C4-2B (cell line): Measurements from ENCODE around the gene PPP1CB.

Source experiments
- H3K27ac ChIP-seq: fragments of 450-650 bp; 2 replicates; pipeline ENCODE4 v1.5.1; 2017
- ZFX ChIP-seq: fragments of 450-650 bp; IDR thresholded peaks from 2 replicates; pipeline ENCODE4 v1.6.1; 2017
- TF ChIP-seq, protein P1 (sequence below): fragments of 450-650 bp; conservative IDR thresholded peaks from 2 replicates; pipeline ENCODE4 v1.5.1; 2017; ENCODE audit warnings: mild to moderate bottlenecking

The PPP1CB gene

GRCh38 chr2:28752631-28753376 is 1.2 kb downstream of the PPP1CB start:
- H3K27ac ChIP-seq, result peak overlapping the region; percentile 100
- TF ChIP-seq, protein P1, sequence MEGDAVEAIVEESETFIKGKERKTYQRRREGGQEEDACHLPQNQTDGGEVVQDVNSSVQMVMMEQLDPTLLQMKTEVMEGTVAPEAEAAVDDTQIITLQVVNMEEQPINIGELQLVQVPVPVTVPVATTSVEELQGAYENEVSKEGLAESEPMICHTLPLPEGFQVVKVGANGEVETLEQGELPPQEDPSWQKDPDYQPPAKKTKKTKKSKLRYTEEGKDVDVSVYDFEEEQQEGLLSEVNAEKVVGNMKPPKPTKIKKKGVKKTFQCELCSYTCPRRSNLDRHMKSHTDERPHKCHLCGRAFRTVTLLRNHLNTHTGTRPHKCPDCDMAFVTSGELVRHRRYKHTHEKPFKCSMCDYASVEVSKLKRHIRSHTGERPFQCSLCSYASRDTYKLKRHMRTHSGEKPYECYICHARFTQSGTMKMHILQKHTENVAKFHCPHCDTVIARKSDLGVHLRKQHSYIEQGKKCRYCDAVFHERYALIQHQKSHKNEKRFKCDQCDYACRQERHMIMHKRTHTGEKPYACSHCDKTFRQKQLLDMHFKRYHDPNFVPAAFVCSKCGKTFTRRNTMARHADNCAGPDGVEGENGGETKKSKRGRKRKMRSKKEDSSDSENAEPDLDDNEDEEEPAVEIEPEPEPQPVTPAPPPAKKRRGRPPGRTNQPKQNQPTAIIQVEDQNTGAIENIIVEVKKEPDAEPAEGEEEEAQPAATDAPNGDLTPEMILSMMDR, result no peak
- TF ChIP-seq ZFX, result no peak

DNA sequence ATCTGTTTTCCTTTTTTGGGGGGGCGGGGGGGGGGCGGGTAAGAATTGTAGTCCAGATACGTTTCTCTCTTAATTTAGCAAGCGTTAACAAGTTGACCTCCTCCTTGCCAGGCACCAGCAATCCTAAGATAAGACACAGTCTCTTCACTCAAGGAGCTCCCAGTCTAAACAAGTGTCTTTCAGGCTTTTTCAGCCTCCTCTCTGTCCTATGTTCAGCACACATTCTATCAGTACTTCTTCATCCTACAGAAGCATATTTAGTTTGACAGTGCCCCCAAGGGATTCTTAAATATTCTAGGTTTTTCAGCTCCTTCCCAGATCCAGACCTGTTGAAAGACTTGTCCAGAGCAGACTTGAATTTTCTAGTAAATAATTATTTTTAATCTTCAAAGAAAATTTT is 2.7 kb downstream of the PPP1CB start:
- no peak overlapping the region for H3K27ac ChIP-seq
- TF ChIP-seq, protein P1, result no peak
- no peak for TF ChIP-seq ZFX

DNA sequence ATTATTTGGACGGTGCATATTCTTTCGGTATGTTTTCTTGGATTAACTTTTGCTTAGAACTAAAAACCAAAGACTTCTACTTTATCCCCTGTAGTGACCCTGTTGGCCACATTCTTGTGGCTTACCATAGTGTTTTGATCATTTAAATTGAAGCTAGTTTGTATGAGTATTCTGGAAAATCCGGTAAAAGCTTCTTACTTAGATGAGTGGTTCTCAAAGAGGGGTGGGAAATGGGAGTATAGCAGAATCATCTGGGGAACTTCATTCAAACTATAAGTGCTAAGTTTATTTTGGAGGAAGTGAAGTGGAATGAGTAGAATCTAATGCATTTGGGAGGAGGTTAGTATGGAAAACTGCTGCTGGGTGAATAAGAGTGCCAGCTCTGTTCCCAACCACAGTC is 3.8 kb downstream of the PPP1CB start:
- no peak overlapping the region for H3K27ac ChIP-seq
- TF ChIP-seq, protein P1, result no peak
- no peak for TF ChIP-seq ZFX

DNA sequence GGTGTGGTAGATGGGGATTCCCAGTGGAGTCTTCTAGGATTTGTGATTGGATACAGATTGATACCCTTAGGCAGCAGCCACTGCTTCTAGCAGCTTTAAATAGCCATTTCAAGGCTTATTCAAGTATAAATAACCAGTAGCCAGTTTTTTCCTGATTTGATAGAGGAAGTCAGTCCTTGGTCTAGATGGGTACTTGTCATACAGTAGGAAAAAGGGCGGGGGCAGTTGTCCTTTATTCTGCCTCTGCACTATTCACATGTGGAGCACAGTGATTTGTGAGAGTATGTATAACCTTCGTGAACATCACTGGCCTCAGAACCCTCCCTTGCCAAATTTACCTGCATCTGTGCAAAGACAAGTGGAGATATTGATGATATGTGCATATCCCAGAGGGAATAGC is 6.8 kb downstream of the PPP1CB start:
- no peak overlapping the region for H3K27ac ChIP-seq
- TF ChIP-seq, protein P1, result no peak

DNA sequence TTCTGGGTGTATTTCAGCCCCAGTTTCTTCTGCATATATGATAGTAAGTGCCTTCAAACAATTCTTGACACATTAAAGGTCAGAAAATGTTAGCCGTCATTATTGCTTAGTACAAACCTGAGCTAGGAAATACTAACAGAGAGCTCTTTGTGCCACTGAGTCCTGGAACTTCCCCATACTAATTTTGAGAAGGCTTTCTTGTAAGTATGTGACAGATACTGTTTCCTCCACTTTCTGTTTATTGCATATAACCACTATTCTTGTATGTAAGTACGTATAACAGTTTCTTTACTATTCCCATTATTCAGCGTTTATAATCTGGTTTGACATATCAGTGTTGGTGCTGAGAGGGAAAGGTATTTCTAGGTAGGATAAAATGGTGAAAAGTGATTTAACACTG is 9.8 kb downstream of the PPP1CB start:
- no peak for TF ChIP-seq ZFX
- TF ChIP-seq, protein P1, result no peak
- H3K27ac ChIP-seq, result no peak overlapping the region

DNA sequence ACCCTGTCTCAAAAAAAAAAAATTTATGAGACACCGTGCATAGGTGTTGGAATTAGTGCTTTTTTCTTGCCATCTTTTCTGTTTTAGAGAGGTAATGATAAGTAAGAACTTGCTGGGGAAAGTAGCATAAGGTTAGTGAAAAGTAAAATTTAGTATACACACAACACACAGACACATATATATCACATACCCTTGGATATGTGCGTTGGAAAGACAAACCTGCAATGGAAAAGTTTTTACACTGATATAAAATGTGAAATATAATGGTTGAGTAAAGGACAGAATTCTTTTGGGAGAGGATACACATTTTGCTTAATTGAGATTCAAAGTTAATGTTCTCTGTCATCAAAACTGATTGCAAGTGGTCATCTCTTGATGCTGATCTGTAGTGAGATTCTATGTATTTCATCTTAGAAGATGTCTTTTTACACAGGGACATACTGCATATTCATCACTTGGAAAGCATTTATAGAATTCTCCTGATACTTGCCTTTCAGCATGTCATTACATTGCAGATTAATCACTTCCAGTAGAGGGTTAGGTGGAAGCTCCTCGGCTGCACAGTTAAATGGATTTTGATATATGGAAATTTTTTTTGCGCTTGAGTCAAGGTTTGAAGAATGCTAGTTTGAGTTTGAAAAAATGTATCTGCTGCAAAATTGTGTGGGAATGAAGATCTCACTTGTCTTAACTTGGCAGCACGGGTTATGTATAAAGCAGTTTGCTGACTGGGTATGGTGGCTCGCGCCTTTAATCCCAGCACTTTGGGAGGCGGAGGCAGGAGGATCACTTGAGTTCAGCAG is 13.5 kb downstream of the PPP1CB start:
- H3K27ac ChIP-seq, result no peak overlapping the region
- TF ChIP-seq, protein P1, result no peak
- no peak for TF ChIP-seq ZFX

DNA sequence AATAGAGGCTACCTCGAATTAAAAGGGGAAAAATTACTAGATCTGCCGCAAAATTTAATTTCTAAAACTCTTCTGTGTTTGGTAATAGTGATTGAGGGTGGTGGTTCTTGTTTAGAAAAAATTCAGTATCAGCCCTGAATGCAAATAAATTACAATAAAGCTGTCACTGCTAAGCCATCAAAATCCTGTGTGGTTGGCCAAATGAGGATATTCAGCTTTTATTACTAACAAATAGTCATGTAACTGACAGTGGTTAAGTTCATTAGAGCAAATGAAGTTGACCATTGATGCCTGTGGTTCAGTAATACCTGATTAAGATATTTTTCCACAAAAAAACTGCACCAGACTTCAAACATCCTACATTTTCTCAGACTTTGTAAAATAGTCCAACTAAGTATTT is 14.4 kb downstream of the PPP1CB start:
- TF ChIP-seq, protein P1, result no peak
- no peak for TF ChIP-seq ZFX

More for the DNA sequence above, 14.4 kb downstream of the PPP1CB start:
- H3K27ac ChIP-seq, result no peak overlapping the region
